PC-9 (cell line): Measurements from ENCODE around the gene MTG2. TPM values are rescaled to one million over a fixed set of nuclear protein-coding genes. Genes with fewer than 3 reads are reported as not detected.

Experiments
- BruUV-seq: library from RNA; stranded (reverse); fragments of 400-500 nt; replicated peaks from 2 replicates; lab custom pipeline; 2021; lab: Mats Ljungman, UMichigan
- CTCF ChIA-PET: fragments of 300-600 bp; sonication (Branson Sonifier 250); formaldehyde crosslinking; loops from one replicate; lab custom pipeline; 2022; ENCODE audit warnings: antibody characterized with exemption; lab: Charles Lee
- POLR2A ChIA-PET: fragments of 300-600 bp; sonication (Branson Sonifier 250); formaldehyde crosslinking; loops from one replicate; lab custom pipeline; 2022; ENCODE audit warnings: antibody characterized with exemption; ENCODE audit not compliant: unreplicated experiment; lab: Charles Lee
- DNase-seq, 2 experiments: peaks; one replicate each; pipeline versions ENCODE4 v3.0.0 to v3.0.0-alpha.2; 2015 to 2022; ENCODE audit warnings: mixed read lengths in 1 of 2
- H2AFZ ChIP-seq: fragments of 200-600 bp; sonication (generic); 2 replicates; pipeline ENCODE4 v1.8.1; 2017; ENCODE audit warnings: antibody characterized with exemption
- H3F3A ChIP-seq: fragments of 200-600 bp; sonication (generic); 2 replicates; pipeline ENCODE4 v1.8.1; 2017; ENCODE audit warnings: antibody characterized with exemption, mild to moderate bottlenecking, low read depth; ENCODE audit not compliant: insufficient read depth
- H3K27ac ChIP-seq: fragments of 200-600 bp; sonication (generic); 2 replicates; pipeline ENCODE4 v1.6.1; 2016; ENCODE audit warnings: mixed run types
- H3K27me3 ChIP-seq: fragments of 200-600 bp; sonication (generic); 2 replicates; pipeline ENCODE4 v1.6.1; 2016; ENCODE audit warnings: low read depth, mixed run types; ENCODE audit not compliant: insufficient read depth
- H3K36me3 ChIP-seq: fragments of 200-600 bp; sonication (generic); 2 replicates; pipeline ENCODE4 v1.6.1; 2016; ENCODE audit warnings: low read depth, mixed run types
- H3K4me1 ChIP-seq: fragments of 200-600 bp; sonication (generic); replicated peaks from 2 replicates; pipeline ENCODE4 v1.6.1; 2016; ENCODE audit warnings: mixed run types; ENCODE audit not compliant: insufficient read depth
- H3K4me2 ChIP-seq: fragments of 200-600 bp; sonication (generic); 2 replicates; pipeline ENCODE4 v1.6.1; 2017; ENCODE audit warnings: mixed run types
- H3K4me3 ChIP-seq: fragments of 200-600 bp; sonication (generic); 2 replicates; pipeline ENCODE4 v1.6.1; 2016; ENCODE audit warnings: mixed run types
- H3K79me2 ChIP-seq: fragments of 200-600 bp; sonication (generic); 2 replicates; pipeline ENCODE4 v1.6.1; 2017; ENCODE audit warnings: low read depth, mixed run types
- H3K9me2 ChIP-seq: fragments of 200-600 bp; sonication (generic); 2 replicates; pipeline ENCODE4 v1.8.1; 2017; ENCODE audit warnings: mild to moderate bottlenecking; ENCODE audit not compliant: insufficient read depth
- H3K9me3 ChIP-seq: fragments of 200-600 bp; sonication (generic); 2 replicates; pipeline ENCODE4 v1.8.1; 2016; ENCODE audit warnings: low read depth; ENCODE audit not compliant: insufficient read depth
- H4K20me1 ChIP-seq: fragments of 200-600 bp; sonication (generic); 2 replicates; pipeline ENCODE4 v1.8.1; 2017; ENCODE audit not compliant: insufficient read depth
- EZH2 ChIP-seq: fragments of 200-600 bp; sonication (generic); IDR thresholded peaks from 2 replicates; pipeline ENCODE4 v1.8.0; 2017; ENCODE audit warnings: antibody characterized with exemption, low read depth
- intact Hi-C: fragments of 100-400 bp; cut with micrococcal nuclease; formaldehyde crosslinking; loops from one replicate; pipeline ENCODE4 v1.10.0; 2022; ENCODE audit not compliant: unreplicated experiment
- total RNA-seq: library from RNA; stranded (reverse); gene quantifications from 2 replicates; pipeline ENCODE4 v1.2.3, GENCODE V29; 2021
- TF ChIP-seq, protein P1 (sequence below): fragments of 200-600 bp; sonication (generic); conservative IDR thresholded peaks from 2 replicates; pipeline ENCODE4 v1.6.1; 2017; ENCODE audit warnings: mixed run types, antibody characterized with exemption, mild to moderate bottlenecking, moderate library complexity

The MTG2 gene
- total RNA-seq, 1 experiment from 2014 or later = 58.1 TPM

- CTCF ChIA-PET = no interaction called here
- H3K4me1 ChIP-seq = no peaks in the 10 kb centered on the region
These were observed 14.5 kb downstream of the MTG2 start for GRCh38 chr20:62197311-62197710.

DNA sequence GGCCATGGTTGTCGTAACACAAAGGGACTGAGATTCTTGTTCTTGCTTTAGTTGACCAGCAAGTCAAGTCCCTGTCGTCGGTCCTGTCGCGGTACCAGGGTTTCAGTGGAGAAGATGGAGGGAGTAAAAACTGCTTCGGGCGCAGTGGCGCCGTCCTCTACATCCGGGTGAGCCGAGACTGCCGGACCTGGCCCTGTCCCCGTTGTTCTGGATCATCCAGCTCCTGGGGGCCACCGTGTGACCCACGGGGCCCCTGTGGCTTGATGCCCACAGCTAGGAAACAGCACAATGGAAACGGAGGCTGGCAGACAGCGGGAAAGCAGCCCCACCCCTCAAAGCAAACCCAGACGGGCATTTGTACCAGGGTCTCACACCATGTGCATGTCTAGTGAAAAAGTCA lies 15.0 kb downstream of the MTG2 start:
- BruUV-seq = no TSS peak
- no peak overlapping the region for H3K4me2 ChIP-seq
- no peak for TF ChIP-seq EZH2
- TF ChIP-seq, protein P1, sequence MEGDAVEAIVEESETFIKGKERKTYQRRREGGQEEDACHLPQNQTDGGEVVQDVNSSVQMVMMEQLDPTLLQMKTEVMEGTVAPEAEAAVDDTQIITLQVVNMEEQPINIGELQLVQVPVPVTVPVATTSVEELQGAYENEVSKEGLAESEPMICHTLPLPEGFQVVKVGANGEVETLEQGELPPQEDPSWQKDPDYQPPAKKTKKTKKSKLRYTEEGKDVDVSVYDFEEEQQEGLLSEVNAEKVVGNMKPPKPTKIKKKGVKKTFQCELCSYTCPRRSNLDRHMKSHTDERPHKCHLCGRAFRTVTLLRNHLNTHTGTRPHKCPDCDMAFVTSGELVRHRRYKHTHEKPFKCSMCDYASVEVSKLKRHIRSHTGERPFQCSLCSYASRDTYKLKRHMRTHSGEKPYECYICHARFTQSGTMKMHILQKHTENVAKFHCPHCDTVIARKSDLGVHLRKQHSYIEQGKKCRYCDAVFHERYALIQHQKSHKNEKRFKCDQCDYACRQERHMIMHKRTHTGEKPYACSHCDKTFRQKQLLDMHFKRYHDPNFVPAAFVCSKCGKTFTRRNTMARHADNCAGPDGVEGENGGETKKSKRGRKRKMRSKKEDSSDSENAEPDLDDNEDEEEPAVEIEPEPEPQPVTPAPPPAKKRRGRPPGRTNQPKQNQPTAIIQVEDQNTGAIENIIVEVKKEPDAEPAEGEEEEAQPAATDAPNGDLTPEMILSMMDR = no peak
- H4K20me1 ChIP-seq = peaks cover 12% of the 10 kb centered on the region; the same call in 1 of the 2 replicates
- no peaks in the 10 kb centered on the region for H3K4me1 ChIP-seq
- H3K36me3 ChIP-seq = peaks cover 10% of the 10 kb centered on the region; the same call in 1 of the 2 replicates
- no peak overlapping the region for H2AFZ ChIP-seq
- no peaks in the 10 kb centered on the region for H3K79me2 ChIP-seq
- H3F3A ChIP-seq = 0 out of 2 replicates have a peak, but pooled peaks cover 5% of the 10 kb centered on the region
- H3K27ac ChIP-seq = no peak overlapping the region
- no peaks in the 10 kb centered on the region for H3K9me3 ChIP-seq
- intact Hi-C loops = no loop called here
- no peak for DNase-seq
- CTCF ChIA-PET = no interaction called here
- no peak overlapping the region for H3K4me3 ChIP-seq
- H3K9me2 ChIP-seq = no peaks in the 10 kb centered on the region
- no peaks in the 10 kb centered on the region for H3K27me3 ChIP-seq
- POLR2A ChIA-PET = interaction anchor here (0.6 kb wide), 1 partner anchor 596 kb away, joined by 3 read pairs; no protein-coding TSS in a partner anchor

More at GRCh38 chr20:62197311-62197710, 14.5 kb downstream of the MTG2 start:
- intact Hi-C loops = no loop called here
- Histone ChIP-seq H2AFZ (no peak overlapping the region), H3K9me3 (no peaks in the 10 kb centered on the region), H3K9me2 (no peaks in the 10 kb centered on the region), H3K4me3 (no peak overlapping the region), H4K20me1 (peaks cover 13% of the 10 kb centered on the region; the same call in 1 of the 2 replicates), H3K27ac (no peak overlapping the region), H3K79me2 (no peaks in the 10 kb centered on the region), H3K36me3 (peaks cover 10% of the 10 kb centered on the region; the same call in 1 of the 2 replicates), H3K4me2 (no peak overlapping the region), H3K27me3 (no peaks in the 10 kb centered on the region), H3F3A (0 out of 2 replicates have a peak, but pooled peaks cover 5% of the 10 kb centered on the region)
- DNase-seq = no peak
- no peak for TF ChIP-seq EZH2
- TF ChIP-seq, protein P1 = no peak
- no TSS peak for BruUV-seq
- POLR2A ChIA-PET = interaction anchor here (0.6 kb wide), 1 partner anchor 597 kb away, joined by 3 read pairs; no protein-coding TSS in a partner anchor

- H3K4me1 ChIP-seq = no peaks in the 10 kb centered on the region
- peaks cover 5% of the 10 kb centered on the region; the same call in 1 of the 2 replicates for H4K20me1 ChIP-seq
- H3K27me3 ChIP-seq = no peaks in the 10 kb centered on the region
- ChIA-PET CTCF (interaction anchor here (0.6 kb wide), 1 partner anchor 104 kb away, joined by 3 read pairs; no protein-coding TSS in a partner anchor), POLR2A (no interaction called here)
- no peak for DNase-seq
- no peak overlapping the region for H3K4me2 ChIP-seq
- no peak overlapping the region for H3K27ac ChIP-seq
- H3K36me3 ChIP-seq = peaks cover 10% of the 10 kb centered on the region; the same call in 1 of the 2 replicates
- H3K9me3 ChIP-seq = no peaks in the 10 kb centered on the region
- no peaks in the 10 kb centered on the region for H3K9me2 ChIP-seq
- H3F3A ChIP-seq = peaks cover 5% of the 10 kb centered on the region; the same call in 1 of the 2 replicates
- no peak overlapping the region for H2AFZ ChIP-seq
- intact Hi-C loops = no loop called here
- no peaks in the 10 kb centered on the region for H3K79me2 ChIP-seq
- no TSS peak for BruUV-seq
- H3K4me3 ChIP-seq = no peak overlapping the region
- no peak for TF ChIP-seq EZH2
- TF ChIP-seq, protein P1 = no peak
These were observed 15.7 kb downstream of the MTG2 start for GRCh38 chr20:62198496-62198895.
